ENCODE measurements around the gene HAUS3. TPM values are rescaled to one million over a fixed set of nuclear protein-coding genes. Genes with fewer than 3 reads are reported as not detected.

Gene HAUS3
- polyA plus RNA-seq, 1 donor, result 16.0 TPM

DNA sequence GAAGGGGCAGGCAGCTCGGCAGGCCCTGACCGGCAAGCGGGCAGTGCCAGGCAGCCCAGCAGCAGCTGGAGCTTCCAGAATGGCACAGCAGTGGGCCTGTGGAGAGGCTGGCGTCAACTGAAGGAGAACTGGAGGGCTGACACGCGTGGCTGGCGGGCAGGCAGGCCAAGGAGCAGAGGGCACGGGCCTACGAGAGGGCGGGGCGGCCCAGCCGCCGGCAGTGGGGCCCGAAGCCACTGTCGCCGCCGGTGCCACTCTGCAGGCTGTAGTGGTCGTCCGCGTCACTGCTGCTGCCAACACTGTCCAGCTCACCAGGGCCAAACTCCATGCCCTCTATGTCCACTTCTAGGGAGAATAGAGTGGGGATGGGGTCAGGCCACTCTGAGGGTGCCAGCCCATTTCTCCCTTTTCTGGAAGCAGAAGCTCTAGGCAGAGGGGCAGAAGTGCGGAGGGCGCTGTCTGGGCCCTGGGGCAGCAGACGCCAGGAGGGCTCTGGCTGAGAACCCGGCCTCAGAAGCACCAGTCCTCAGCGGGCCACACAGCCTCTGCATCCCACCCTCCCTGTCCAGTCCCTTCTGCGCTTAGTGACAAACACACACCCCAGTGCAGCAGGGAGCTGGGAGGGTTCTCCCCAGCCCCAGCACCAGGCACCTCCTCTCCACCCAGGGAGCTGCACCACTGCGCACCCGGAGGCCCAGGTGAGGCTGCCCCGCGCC lies 8.6 kb upstream of the HAUS3 start:
- Histone ChIP-seq H3K27ac (ENCODE audit: low read length) (no peak overlapping the region), H3K4me1 (ENCODE audit: control insufficient read depth, insufficient read depth, low read length) (peaks cover 9% of the 10 kb centered on the region), H3K36me3 (ENCODE audit: control insufficient read depth, insufficient read depth, low read length) (peaks cover 70% of the 10 kb centered on the region), H3K9me3 (ENCODE audit: control insufficient read depth, low read depth, low read length) (no peaks in the 10 kb centered on the region), H3K4me3 (ENCODE audit: low read length) (no peak overlapping the region), H3K27me3 (ENCODE audit: control insufficient read depth, insufficient read depth, low read length) (no peaks in the 10 kb centered on the region)
- no peak for DNase-seq
- no CpG with 5 or more reads among the region's 30 CpGs for WGBS (ENCODE audit: insufficient coverage, low lambda C conversion rate)

DNA sequence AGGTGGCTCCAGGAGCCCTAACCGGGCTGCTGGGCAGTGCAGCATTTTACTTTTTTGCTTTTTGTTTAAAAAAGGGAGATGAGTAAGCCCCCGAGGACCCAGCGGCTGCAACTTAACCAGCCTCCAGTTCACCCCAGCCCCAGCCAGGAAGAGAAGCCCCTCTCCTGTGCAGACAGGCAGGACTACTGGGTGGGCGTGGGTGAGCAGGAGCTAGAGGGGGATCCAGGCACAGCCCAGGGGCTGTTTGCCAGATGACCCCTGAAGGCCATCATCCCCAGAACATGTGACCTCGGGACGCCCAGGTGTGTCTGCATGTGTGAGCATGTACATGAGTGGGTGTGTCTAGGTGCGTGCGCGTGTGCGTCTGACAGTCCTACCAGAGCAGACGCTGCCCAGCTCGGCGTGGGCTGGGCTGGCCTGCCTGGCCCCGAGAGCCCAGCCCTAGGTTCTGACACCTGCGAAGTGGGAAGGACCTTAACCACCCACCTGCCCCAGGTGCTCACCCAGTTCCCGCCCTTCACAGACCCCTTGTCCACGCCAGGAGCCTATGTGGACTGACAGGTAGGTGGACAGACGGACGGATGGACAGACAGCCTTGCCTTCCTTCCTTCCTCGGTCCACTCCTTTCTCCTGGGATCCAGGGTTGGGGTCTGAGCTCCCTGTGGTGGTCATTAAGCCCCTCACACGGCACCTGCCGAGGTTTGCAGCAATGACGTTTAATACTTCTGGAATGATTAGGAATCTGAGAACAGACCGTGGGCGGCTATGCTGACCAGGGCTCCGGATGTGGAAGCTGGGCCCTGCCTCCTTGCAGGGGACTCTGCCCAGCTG lies 7.8 kb upstream of the HAUS3 start:
- no peak for DNase-seq
- Histone ChIP-seq H3K27ac (ENCODE audit: low read length) (no peak overlapping the region), H3K4me3 (ENCODE audit: low read length) (no peak overlapping the region), H3K27me3 (ENCODE audit: control insufficient read depth, insufficient read depth, low read length) (no peaks in the 10 kb centered on the region), H3K9me3 (ENCODE audit: control insufficient read depth, low read depth, low read length) (no peaks in the 10 kb centered on the region), H3K36me3 (ENCODE audit: control insufficient read depth, insufficient read depth, low read length) (peaks cover 63% of the 10 kb centered on the region), H3K4me1 (ENCODE audit: control insufficient read depth, insufficient read depth, low read length) (peaks cover 16% of the 10 kb centered on the region)
- WGBS (ENCODE audit: insufficient coverage, low lambda C conversion rate), result no CpG with 5 or more reads among the region's 26 CpGs

DNA sequence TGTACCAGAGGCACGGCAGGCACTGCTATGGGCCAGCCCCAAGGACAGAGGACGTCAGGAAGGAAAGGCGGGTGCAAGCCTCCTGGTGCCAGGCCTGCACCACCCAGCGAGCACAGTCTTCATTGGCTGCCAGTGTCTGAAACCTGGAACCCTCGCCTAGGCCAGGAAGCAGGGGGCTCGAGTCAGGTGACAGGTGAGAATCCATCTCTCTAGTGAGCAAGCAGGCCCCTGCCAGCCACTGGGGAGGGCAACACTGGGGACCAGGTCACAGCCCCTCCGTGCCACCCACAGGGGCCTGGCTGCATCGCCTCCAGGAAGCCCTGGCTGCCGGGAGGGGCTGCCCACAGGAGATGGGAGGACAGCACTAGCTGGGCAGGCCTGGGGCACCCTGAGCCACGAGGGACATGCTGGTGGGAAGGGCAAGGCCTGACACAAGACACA lies 6.9 kb upstream of the HAUS3 start:
- H3K27ac ChIP-seq (ENCODE audit: low read length), result no peak overlapping the region
- peaks cover 58% of the 10 kb centered on the region for H3K36me3 ChIP-seq (ENCODE audit: control insufficient read depth, insufficient read depth, low read length)
- H3K4me1 ChIP-seq (ENCODE audit: control insufficient read depth, insufficient read depth, low read length), result peaks cover 23% of the 10 kb centered on the region
- WGBS (ENCODE audit: insufficient coverage, low lambda C conversion rate), result no CpG with 5 or more reads among the region's 10 CpGs
- no peak for DNase-seq
- no peaks in the 10 kb centered on the region for H3K9me3 ChIP-seq (ENCODE audit: control insufficient read depth, low read depth, low read length)
- H3K27me3 ChIP-seq (ENCODE audit: control insufficient read depth, insufficient read depth, low read length), result no peaks in the 10 kb centered on the region
- H3K4me3 ChIP-seq (ENCODE audit: low read length), result no peak overlapping the region

DNA sequence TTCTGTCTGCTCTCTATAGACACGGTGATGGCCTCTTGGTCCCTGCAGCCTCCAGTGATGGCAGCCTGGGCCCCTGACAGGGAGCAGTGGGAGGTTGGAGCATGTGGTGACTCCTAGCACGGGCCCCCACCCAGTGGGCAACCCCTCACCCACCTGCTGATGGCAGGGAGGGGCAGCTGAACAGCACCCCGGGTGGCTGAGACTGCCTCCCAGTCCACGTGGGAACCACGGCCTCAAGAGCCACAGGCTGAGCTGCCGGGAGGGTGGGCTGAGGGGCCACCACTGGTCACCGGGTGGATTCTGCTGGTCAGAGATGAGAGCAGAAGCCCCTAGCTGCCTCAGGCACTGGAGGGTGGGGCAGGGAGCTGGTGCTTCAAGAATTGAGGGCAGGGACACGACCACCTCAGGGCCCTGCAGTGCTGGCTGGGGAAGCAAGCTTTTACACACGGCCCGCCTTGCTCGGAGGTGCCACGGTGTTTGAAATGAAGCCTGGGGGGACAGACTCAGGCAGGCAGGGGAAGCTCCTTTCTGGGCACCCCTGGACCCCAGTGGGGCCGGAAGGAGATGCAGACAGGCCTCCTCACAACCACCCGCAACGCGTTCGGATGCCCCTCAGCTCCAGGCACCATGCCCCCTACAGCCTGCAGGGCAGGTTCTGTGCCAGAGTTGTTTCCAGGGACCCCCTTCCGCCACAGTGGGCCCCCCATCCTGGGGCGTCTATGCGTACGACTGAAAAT lies 6.3 kb upstream of the HAUS3 start:
- no peaks in the 10 kb centered on the region for H3K9me3 ChIP-seq (ENCODE audit: control insufficient read depth, low read depth, low read length)
- no peak overlapping the region for H3K4me3 ChIP-seq (ENCODE audit: low read length)
- no CpG with 5 or more reads among the region's 21 CpGs for WGBS (ENCODE audit: insufficient coverage, low lambda C conversion rate)
- no peak for DNase-seq
- H3K36me3 ChIP-seq (ENCODE audit: control insufficient read depth, insufficient read depth, low read length), result peaks cover 52% of the 10 kb centered on the region
- H3K27ac ChIP-seq (ENCODE audit: low read length), result no peak overlapping the region
- peaks cover 26% of the 10 kb centered on the region for H3K4me1 ChIP-seq (ENCODE audit: control insufficient read depth, insufficient read depth, low read length)
- H3K27me3 ChIP-seq (ENCODE audit: control insufficient read depth, insufficient read depth, low read length), result no peaks in the 10 kb centered on the region

DNA sequence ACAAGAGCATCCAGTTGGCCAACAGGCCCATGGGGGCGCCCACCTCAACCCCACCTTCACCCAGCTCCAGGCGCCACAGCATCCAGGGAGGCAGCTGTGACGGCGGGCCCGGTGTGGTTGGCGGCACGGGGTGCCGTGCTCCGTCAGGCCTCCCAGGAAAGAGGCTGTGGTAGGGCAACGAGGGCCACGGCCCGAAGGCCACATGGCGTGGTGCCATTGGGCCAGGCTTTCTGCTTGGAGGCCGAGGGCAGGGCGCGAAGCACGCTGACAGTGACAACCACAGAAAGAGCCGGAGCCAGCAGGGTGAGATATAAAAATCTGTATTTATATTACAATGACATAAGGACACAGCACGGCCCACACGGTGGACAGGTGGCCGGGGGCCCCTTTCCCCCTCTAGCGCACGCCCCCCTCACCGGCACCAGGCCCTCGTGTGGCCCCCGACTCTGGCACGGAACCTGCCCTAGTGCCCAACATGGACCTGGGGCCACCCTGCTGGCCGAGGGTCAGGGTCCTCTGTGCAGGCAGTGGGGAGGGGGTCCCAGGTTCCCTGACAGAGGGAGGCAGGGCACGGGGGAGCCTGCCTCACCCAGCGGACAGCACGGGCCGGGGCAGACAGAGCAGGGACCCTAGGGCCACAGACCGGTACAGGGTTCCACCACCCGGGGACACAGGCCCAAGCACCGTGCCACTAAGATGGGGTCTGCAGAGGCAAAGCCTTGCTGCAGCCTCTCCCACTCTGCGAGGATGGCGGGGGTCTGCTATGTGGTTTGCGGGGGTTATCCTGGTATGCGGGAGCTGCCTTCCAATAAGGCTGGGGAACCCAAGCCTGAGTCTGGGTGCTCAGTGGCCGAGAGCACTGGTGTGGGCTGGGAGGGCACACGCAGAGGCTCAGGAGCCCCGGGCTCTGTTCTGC lies 5.5 kb upstream of the HAUS3 start:
- H3K27me3 ChIP-seq (ENCODE audit: control insufficient read depth, insufficient read depth, low read length), result no peaks in the 10 kb centered on the region
- H3K36me3 ChIP-seq (ENCODE audit: control insufficient read depth, insufficient read depth, low read length), result peaks cover 47% of the 10 kb centered on the region
- no peaks in the 10 kb centered on the region for H3K9me3 ChIP-seq (ENCODE audit: control insufficient read depth, low read depth, low read length)
- H3K27ac ChIP-seq (ENCODE audit: low read length), result no peak overlapping the region
- 67% methylated on average over 3 of the region's 42 CpGs for WGBS (ENCODE audit: insufficient coverage, low lambda C conversion rate)
- H3K4me1 ChIP-seq (ENCODE audit: control insufficient read depth, insufficient read depth, low read length), result peaks cover 28% of the 10 kb centered on the region
- H3K4me3 ChIP-seq (ENCODE audit: low read length), result no peak overlapping the region
- no peak for DNase-seq

DNA sequence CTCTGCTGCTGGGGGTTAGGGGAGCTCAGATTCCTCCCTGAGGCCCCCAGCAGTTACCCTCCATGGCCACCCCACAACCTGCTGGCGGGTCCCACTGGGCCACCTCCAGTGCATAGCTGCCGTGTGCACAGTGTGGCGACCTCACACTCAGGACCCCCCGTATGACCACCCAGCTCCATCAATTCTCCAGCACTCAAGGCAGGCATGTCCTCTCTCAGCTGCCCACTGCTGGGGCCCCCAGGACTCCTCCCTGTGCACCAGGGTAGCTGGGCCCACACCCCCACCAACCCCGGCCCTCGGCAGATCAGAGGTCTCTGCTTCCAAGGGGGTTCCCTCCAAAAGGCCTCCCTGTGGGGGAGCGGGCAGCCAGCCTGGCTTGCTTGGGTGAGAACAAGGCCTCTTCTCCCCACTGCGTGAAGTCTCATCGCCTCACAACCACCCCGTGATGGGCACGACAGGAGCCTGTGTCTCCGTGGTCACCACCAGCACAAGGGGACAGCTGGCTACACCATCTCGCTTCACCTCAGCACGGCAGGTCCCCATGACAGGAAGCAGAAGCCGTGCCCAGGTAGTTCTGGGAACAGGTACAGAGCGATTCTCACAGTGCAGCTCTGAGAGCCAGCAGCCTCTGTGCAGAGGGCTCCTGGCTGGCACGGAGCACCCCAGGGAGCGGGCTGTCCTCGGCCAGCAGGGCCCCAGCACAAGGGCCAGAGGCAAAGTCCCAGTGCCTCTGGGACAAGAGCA lies 4.6 kb upstream of the HAUS3 start:
- peaks cover 30% of the 10 kb centered on the region for H3K4me1 ChIP-seq (ENCODE audit: control insufficient read depth, insufficient read depth, low read length)
- H3K9me3 ChIP-seq (ENCODE audit: control insufficient read depth, low read depth, low read length), result no peaks in the 10 kb centered on the region
- H3K27ac ChIP-seq (ENCODE audit: low read length), result no peak overlapping the region
- WGBS (ENCODE audit: insufficient coverage, low lambda C conversion rate), result no CpG with 5 or more reads among the region's 19 CpGs
- no peaks in the 10 kb centered on the region for H3K27me3 ChIP-seq (ENCODE audit: control insufficient read depth, insufficient read depth, low read length)
- no peak overlapping the region for H3K4me3 ChIP-seq (ENCODE audit: low read length)
- peaks cover 39% of the 10 kb centered on the region for H3K36me3 ChIP-seq (ENCODE audit: control insufficient read depth, insufficient read depth, low read length)
- no peak for DNase-seq

DNA sequence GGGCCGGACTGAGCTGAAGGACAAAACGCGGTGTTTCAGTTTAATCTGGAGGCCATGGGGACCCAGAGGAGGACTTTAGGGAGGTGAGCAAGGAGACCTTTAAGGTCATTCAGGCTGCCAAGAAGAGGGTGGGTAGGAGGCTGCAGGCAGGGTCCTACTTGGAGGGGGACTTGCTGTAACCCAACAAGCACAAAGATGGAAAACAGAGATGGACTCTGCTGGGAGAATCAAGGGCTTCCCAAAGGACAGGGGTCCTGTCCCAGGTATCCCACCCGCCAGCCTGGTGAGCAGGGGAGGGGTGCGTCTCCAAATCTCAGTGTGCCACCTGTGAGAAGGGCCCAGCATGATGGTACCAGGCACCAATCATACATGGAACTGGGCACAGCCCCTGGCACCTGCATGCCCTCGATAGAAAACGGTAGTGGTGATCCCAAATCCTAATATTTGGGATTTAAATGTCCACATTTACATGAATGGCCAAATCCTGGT lies 3.9 kb upstream of the HAUS3 start:
- Histone ChIP-seq H3K9me3 (ENCODE audit: control insufficient read depth, low read depth, low read length) (no peaks in the 10 kb centered on the region), H3K4me3 (ENCODE audit: low read length) (no peak overlapping the region), H3K27ac (ENCODE audit: low read length) (no peak overlapping the region), H3K36me3 (ENCODE audit: control insufficient read depth, insufficient read depth, low read length) (peaks cover 32% of the 10 kb centered on the region), H3K27me3 (ENCODE audit: control insufficient read depth, insufficient read depth, low read length) (no peaks in the 10 kb centered on the region), H3K4me1 (ENCODE audit: control insufficient read depth, insufficient read depth, low read length) (peaks cover 30% of the 10 kb centered on the region)
- no CpG with 5 or more reads among the region's 7 CpGs for WGBS (ENCODE audit: insufficient coverage, low lambda C conversion rate)
- DNase-seq, result no peak

DNA sequence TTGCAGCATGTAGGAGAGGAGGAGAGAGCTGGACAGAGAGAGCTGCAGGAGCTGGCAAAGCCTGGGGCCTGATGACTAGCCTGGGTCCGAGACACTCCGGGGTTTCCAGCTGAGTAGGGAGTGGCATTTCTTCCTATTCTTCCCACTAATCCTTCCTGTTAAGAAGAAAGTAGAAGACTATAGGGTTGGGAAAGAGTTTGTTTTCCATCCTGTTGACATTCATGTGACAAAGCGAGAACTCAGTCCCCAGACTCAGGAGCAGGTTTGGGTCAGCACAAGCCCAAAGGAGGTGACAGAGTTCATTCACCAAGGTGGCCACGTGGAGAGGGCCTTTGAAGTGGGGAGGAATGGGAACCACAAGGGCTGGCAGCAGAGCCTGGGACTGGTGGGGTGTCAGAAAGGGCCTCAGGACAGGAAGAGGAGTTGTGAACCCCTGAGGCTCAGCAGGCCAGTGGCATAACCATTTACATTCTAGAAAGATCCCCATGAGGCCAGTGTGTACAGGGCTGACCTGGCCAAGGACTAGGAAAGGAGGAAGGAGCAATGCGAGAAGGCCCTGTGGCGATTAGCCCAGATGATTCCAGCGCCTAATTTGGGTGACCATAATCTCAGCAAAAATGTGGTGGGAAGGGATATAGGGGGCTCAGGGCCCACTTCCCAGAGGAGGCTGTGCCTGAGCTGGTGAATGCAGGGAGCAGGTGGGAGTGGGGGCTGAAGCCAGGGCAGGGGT lies 3.3 kb upstream of the HAUS3 start:
- Histone ChIP-seq H3K36me3 (ENCODE audit: control insufficient read depth, insufficient read depth, low read length) (peaks cover 27% of the 10 kb centered on the region), H3K4me1 (ENCODE audit: control insufficient read depth, insufficient read depth, low read length) (peaks cover 31% of the 10 kb centered on the region), H3K27me3 (ENCODE audit: control insufficient read depth, insufficient read depth, low read length) (no peaks in the 10 kb centered on the region), H3K9me3 (ENCODE audit: control insufficient read depth, low read depth, low read length) (no peaks in the 10 kb centered on the region), H3K27ac (ENCODE audit: low read length) (no peak overlapping the region), H3K4me3 (ENCODE audit: low read length) (no peak overlapping the region)
- no CpG with 5 or more reads among the region's 7 CpGs for WGBS (ENCODE audit: insufficient coverage, low lambda C conversion rate)
- DNase-seq, result no peak
